PC-9 (cell line): Measurements from ENCODE around the gene GBP5. TPM values are rescaled to one million over a fixed set of nuclear protein-coding genes. Genes with fewer than 3 reads are reported as not detected.

Source experiments
- BruUV-seq: library from RNA; stranded (reverse); fragments of 400-500 nt; replicated peaks from 2 replicates; lab custom pipeline; 2021; lab: Mats Ljungman, UMichigan
- CTCF ChIA-PET: fragments of 300-600 bp; sonication (Branson Sonifier 250); formaldehyde crosslinking; loops from one replicate; lab custom pipeline; 2022; ENCODE audit warnings: antibody characterized with exemption; lab: Charles Lee
- POLR2A ChIA-PET: fragments of 300-600 bp; sonication (Branson Sonifier 250); formaldehyde crosslinking; loops from one replicate; lab custom pipeline; 2022; ENCODE audit warnings: antibody characterized with exemption; ENCODE audit not compliant: unreplicated experiment; lab: Charles Lee
- DNase-seq, 2 experiments: peaks; one replicate each; pipeline versions ENCODE4 v3.0.0 to v3.0.0-alpha.2; 2015 to 2022; ENCODE audit warnings: mixed read lengths in 1 of 2
- H2AFZ ChIP-seq: fragments of 200-600 bp; sonication (generic); 2 replicates; pipeline ENCODE4 v1.8.1; 2017; ENCODE audit warnings: antibody characterized with exemption
- H3F3A ChIP-seq: fragments of 200-600 bp; sonication (generic); 2 replicates; pipeline ENCODE4 v1.8.1; 2017; ENCODE audit warnings: antibody characterized with exemption, mild to moderate bottlenecking, low read depth; ENCODE audit not compliant: insufficient read depth
- H3K27ac ChIP-seq: fragments of 200-600 bp; sonication (generic); 2 replicates; pipeline ENCODE4 v1.6.1; 2016; ENCODE audit warnings: mixed run types
- H3K27me3 ChIP-seq: fragments of 200-600 bp; sonication (generic); 2 replicates; pipeline ENCODE4 v1.6.1; 2016; ENCODE audit warnings: low read depth, mixed run types; ENCODE audit not compliant: insufficient read depth
- H3K36me3 ChIP-seq: fragments of 200-600 bp; sonication (generic); 2 replicates; pipeline ENCODE4 v1.6.1; 2016; ENCODE audit warnings: low read depth, mixed run types
- H3K4me1 ChIP-seq: fragments of 200-600 bp; sonication (generic); replicated peaks from 2 replicates; pipeline ENCODE4 v1.6.1; 2016; ENCODE audit warnings: mixed run types; ENCODE audit not compliant: insufficient read depth
- H3K4me2 ChIP-seq: fragments of 200-600 bp; sonication (generic); 2 replicates; pipeline ENCODE4 v1.6.1; 2017; ENCODE audit warnings: mixed run types
- H3K4me3 ChIP-seq: fragments of 200-600 bp; sonication (generic); 2 replicates; pipeline ENCODE4 v1.6.1; 2016; ENCODE audit warnings: mixed run types
- H3K79me2 ChIP-seq: fragments of 200-600 bp; sonication (generic); 2 replicates; pipeline ENCODE4 v1.6.1; 2017; ENCODE audit warnings: low read depth, mixed run types
- H3K9me2 ChIP-seq: fragments of 200-600 bp; sonication (generic); 2 replicates; pipeline ENCODE4 v1.8.1; 2017; ENCODE audit warnings: mild to moderate bottlenecking; ENCODE audit not compliant: insufficient read depth
- H3K9me3 ChIP-seq: fragments of 200-600 bp; sonication (generic); 2 replicates; pipeline ENCODE4 v1.8.1; 2016; ENCODE audit warnings: low read depth; ENCODE audit not compliant: insufficient read depth
- H4K20me1 ChIP-seq: fragments of 200-600 bp; sonication (generic); 2 replicates; pipeline ENCODE4 v1.8.1; 2017; ENCODE audit not compliant: insufficient read depth
- EZH2 ChIP-seq: fragments of 200-600 bp; sonication (generic); IDR thresholded peaks from 2 replicates; pipeline ENCODE4 v1.8.0; 2017; ENCODE audit warnings: antibody characterized with exemption, low read depth
- intact Hi-C: fragments of 100-400 bp; cut with micrococcal nuclease; formaldehyde crosslinking; loops from one replicate; pipeline ENCODE4 v1.10.0; 2022; ENCODE audit not compliant: unreplicated experiment
- total RNA-seq: library from RNA; stranded (reverse); gene quantifications from 2 replicates; pipeline ENCODE4 v1.2.3, GENCODE V29; 2021
- TF ChIP-seq, protein P1 (sequence below): fragments of 200-600 bp; sonication (generic); conservative IDR thresholded peaks from 2 replicates; pipeline ENCODE4 v1.6.1; 2017; ENCODE audit warnings: mixed run types, antibody characterized with exemption, mild to moderate bottlenecking, moderate library complexity

The GBP5 gene
- total RNA-seq, 1 experiment from 2014 or later: not detected

DNA sequence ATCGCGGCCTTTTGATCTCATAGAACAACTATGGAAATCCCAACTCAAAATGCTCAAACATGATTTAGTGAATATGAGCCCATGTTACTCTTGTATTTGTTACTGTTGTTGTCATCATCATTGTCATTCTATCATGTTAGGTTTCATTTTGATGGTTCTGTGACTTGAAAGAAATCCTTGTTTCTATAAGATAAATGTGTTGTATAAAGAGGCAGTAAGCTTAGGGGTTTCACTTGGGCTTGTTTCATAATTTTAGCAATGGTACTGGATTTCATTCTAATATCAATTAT is 15.3 kb upstream of the GBP5 start:
- intact Hi-C loops: no loop called here
- Histone ChIP-seq H3K4me1 (no peaks in the 10 kb centered on the region), H3K27ac (no peak overlapping the region), H3K4me3 (no peak overlapping the region), H3K27me3 (no peaks in the 10 kb centered on the region), H3K36me3 (no peaks in the 10 kb centered on the region), H3K9me3 (no peaks in the 10 kb centered on the region), H3K4me2 (no peak overlapping the region), H4K20me1 (no peaks in the 10 kb centered on the region), H3F3A (no peaks in the 10 kb centered on the region), H3K79me2 (no peaks in the 10 kb centered on the region), H3K9me2 (no peaks in the 10 kb centered on the region), H2AFZ (no peak overlapping the region)
- DNase-seq: no peak
- CTCF ChIA-PET: no interaction called here
- TF ChIP-seq, protein P1, sequence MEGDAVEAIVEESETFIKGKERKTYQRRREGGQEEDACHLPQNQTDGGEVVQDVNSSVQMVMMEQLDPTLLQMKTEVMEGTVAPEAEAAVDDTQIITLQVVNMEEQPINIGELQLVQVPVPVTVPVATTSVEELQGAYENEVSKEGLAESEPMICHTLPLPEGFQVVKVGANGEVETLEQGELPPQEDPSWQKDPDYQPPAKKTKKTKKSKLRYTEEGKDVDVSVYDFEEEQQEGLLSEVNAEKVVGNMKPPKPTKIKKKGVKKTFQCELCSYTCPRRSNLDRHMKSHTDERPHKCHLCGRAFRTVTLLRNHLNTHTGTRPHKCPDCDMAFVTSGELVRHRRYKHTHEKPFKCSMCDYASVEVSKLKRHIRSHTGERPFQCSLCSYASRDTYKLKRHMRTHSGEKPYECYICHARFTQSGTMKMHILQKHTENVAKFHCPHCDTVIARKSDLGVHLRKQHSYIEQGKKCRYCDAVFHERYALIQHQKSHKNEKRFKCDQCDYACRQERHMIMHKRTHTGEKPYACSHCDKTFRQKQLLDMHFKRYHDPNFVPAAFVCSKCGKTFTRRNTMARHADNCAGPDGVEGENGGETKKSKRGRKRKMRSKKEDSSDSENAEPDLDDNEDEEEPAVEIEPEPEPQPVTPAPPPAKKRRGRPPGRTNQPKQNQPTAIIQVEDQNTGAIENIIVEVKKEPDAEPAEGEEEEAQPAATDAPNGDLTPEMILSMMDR: no peak
- no peak for TF ChIP-seq EZH2
- POLR2A ChIA-PET: no interaction called here
- BruUV-seq: no TSS peak

DNA sequence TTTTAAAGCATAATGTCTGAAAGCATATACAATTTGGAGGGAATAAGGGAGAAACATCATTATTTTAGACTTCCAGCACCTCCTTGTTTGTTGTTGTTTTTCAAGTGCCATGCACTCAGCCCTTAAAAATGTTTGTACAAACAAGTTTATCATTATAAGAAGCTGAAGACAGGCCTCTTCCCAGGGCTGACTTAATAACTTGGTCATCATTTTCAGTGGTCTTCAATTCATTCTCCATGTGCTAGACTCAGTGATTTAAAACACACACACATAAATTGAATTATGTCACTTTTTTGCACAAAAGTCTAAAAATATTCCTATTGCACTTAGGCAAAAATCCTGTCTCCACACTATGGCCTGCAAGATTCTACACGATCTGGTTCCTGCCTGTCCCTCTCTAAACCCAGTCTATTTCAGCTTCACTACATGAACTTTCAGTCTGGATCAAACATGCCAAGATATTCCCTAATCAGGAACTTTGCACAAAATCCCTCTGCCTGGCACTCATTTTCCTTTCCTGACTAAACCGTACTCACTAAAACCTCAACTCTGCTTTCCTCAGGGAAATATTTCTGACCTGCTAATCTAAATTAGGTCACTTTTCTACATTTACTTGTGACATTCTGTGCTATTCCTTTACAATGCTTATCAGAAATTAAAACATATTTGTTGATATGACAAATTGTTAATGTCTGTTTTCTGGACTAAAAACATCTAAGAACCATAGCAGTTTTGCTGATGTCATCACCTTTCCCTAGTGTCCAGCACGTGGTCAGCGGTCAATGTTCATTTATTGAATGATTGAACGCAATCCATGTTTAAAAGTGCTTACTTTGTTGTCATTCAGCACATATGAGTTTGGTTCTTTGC is 14.8 kb upstream of the GBP5 start:
- Histone ChIP-seq H3K9me2 (no peaks in the 10 kb centered on the region), H3K36me3 (no peaks in the 10 kb centered on the region), H3F3A (no peaks in the 10 kb centered on the region), H3K4me2 (no peak overlapping the region), H2AFZ (no peak overlapping the region), H3K9me3 (no peaks in the 10 kb centered on the region), H4K20me1 (no peaks in the 10 kb centered on the region), H3K4me1 (no peaks in the 10 kb centered on the region), H3K4me3 (no peak overlapping the region), H3K27ac (no peak overlapping the region), H3K27me3 (no peaks in the 10 kb centered on the region), H3K79me2 (no peaks in the 10 kb centered on the region)
- CTCF ChIA-PET: no interaction called here
- intact Hi-C loops: no loop called here
- TF ChIP-seq EZH2: no peak
- TF ChIP-seq, protein P1: no peak
- POLR2A ChIA-PET: interaction anchor here (0.7 kb wide), 1 partner anchor 586 kb away, joined by 3 read pairs; no protein-coding TSS in a partner anchor
- BruUV-seq: no TSS peak
- DNase-seq: no peak

DNA sequence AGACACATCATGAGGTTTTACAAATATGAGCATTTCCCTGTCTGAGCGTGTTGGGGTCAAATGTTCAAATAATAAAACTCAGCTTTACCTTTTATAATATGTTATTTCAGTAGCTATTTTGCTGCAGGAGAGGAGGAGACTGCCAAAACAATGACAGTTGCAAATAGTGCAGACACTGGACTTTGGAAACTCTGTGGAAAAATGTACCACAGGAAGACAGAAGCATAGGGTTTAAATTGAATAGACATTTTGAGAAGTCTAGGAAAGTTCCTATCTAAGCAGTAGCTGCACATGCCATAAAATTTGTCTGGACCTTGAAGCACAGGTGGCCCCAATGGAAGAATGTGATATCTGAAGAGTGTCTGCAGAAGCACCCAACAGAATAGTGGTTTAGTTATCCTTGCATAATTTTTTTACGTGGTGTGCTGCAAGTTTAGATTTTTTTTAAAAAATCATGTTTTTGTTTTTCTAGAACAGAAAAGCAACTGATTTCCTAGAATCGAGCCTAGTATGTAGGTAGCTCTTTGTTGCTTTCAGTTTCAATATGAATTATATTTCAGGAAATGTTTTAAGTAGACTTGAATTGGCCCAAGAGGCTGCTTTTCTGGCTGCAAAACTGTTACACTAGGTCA is 14.0 kb upstream of the GBP5 start:
- Histone ChIP-seq H2AFZ (no peak overlapping the region), H3K9me3 (no peaks in the 10 kb centered on the region), H3K27ac (no peak overlapping the region), H3K9me2 (no peaks in the 10 kb centered on the region), H4K20me1 (no peaks in the 10 kb centered on the region), H3K79me2 (no peaks in the 10 kb centered on the region), H3F3A (no peaks in the 10 kb centered on the region), H3K4me1 (no peaks in the 10 kb centered on the region), H3K4me2 (no peak overlapping the region), H3K36me3 (no peaks in the 10 kb centered on the region), H3K4me3 (no peak overlapping the region), H3K27me3 (no peaks in the 10 kb centered on the region)
- intact Hi-C loops: no loop called here
- no TSS peak for BruUV-seq
- CTCF ChIA-PET: no interaction called here
- no peak for DNase-seq
- POLR2A ChIA-PET: interaction anchor here (0.7 kb wide), 1 partner anchor 587 kb away, joined by 3 read pairs; no protein-coding TSS in a partner anchor
- TF ChIP-seq, protein P1: no peak
- TF ChIP-seq EZH2: no peak
